Keratinocyte (primary cell): ENCODE data around the gene HOTAIR. TPM values are rescaled to one million over a fixed set of nuclear protein-coding genes. Genes with fewer than 3 reads are reported as not detected.

Source experiments
- DNase-seq: peaks from one replicate; pipeline ENCODE4 v3.0.0-alpha.2; 2011; ENCODE audit warnings: low read depth, missing footprints, low spot score
- FAIRE-seq: peaks from 2 replicates; lab custom pipeline; 2011; peaks lifted over from hg19 to GRCh38; lab: Jason Lieb, UNC
- H2AFZ ChIP-seq: 2 replicates; pipeline ENCODE4 v1.6.0; 2012; ENCODE audit warnings: low read length, control low read depth, inconsistent platforms; ENCODE audit not compliant: control insufficient read depth
- H3K27ac ChIP-seq: 2 replicates; pipeline ENCODE4 v1.5.1; 2011; ENCODE audit warnings: low read length; ENCODE audit not compliant: control insufficient read depth, insufficient read depth
- H3K27me3 ChIP-seq: 3 replicates; pipeline ENCODE4 v1.6.0; 2011; ENCODE audit warnings: low read length; ENCODE audit not compliant: control insufficient read depth, insufficient read depth; ENCODE audit errors: extremely low read depth
- H3K36me3 ChIP-seq, 2 experiments: 2 replicates in 1 of 2; 3 replicates in 1 of 2; pipeline ENCODE4 v1.5.1; 2011; ENCODE audit warnings: low read length in 2 of 2, mild to moderate bottlenecking in 1 of 2; ENCODE audit not compliant: control insufficient read depth in 2 of 2, insufficient read depth in 2 of 2; ENCODE audit errors: extremely low read depth in 1 of 2
- H3K4me1 ChIP-seq: 3 replicates; pipeline ENCODE4 v1.5.1; 2011; ENCODE audit warnings: low read length; ENCODE audit not compliant: control insufficient read depth, insufficient read depth; ENCODE audit errors: extremely low read depth
- H3K4me2 ChIP-seq: 3 replicates; pipeline ENCODE4 v1.6.0; 2011; ENCODE audit warnings: low read depth, low read length; ENCODE audit not compliant: control insufficient read depth, insufficient read depth; ENCODE audit errors: extremely low read depth
- H3K4me3 ChIP-seq, 3 experiments: fragments of 200-600 bp in 1 of 3; sonication (generic) in 1 of 3; 2 replicates in 2 of 3; 3 replicates in 1 of 3; pipeline ENCODE4 v1.5.1; 2011 to 2016; ENCODE audit warnings: low read length in 3 of 3, mild to moderate bottlenecking in 3 of 3, control low read depth in 2 of 3, inconsistent platforms in 1 of 3, low read depth in 1 of 3, mixed read lengths in 1 of 3, mixed run types in 1 of 3, moderate library complexity in 1 of 3; ENCODE audit not compliant: control insufficient read depth in 2 of 3, insufficient read depth in 2 of 3; ENCODE audit errors: extremely low read depth in 1 of 3
- H3K79me2 ChIP-seq: 2 replicates; pipeline ENCODE4 v1.6.0; 2012; ENCODE audit warnings: low read length; ENCODE audit not compliant: control insufficient read depth, insufficient read depth
- H3K9ac ChIP-seq: 3 replicates; pipeline ENCODE4 v1.6.0; 2011; ENCODE audit warnings: low read length; ENCODE audit not compliant: control insufficient read depth, insufficient read depth; ENCODE audit errors: extremely low read depth
- H3K9me1 ChIP-seq: 3 replicates; pipeline ENCODE4 v1.6.0; 2011; ENCODE audit warnings: low read length; ENCODE audit not compliant: control insufficient read depth, insufficient read depth; ENCODE audit errors: extremely low read depth
- H3K9me3 ChIP-seq: 2 replicates; pipeline ENCODE4 v1.5.1; 2012; ENCODE audit warnings: low read depth, low read length; ENCODE audit not compliant: control insufficient read depth
- H4K20me1 ChIP-seq: 3 replicates; pipeline ENCODE4 v1.6.0; 2011; ENCODE audit warnings: low read length; ENCODE audit not compliant: control insufficient read depth, insufficient read depth; ENCODE audit errors: extremely low read depth
- EZH2 ChIP-seq: IDR thresholded peaks from one replicate; pipeline ENCODE4 v1.6.1; 2012; ENCODE audit warnings: inconsistent platforms, mild to moderate bottlenecking, low read length, moderate library complexity
- dilution Hi-C: fragments of 300-500 bp; cut with MboI; formaldehyde crosslinking; loops from one replicate; pipeline ENCODE4 v1.7.0; 2020; ENCODE audit warnings: low sequenced_read_pairs; ENCODE audit not compliant: extremely low pct_ligation_motif_present
- polyA plus RNA-seq, 5 experiments: library from polyadenylated mRNA; depleted of rRNA in 3 of 5; stranded (reverse) in 3 of 5; stranded (forward) in 1 of 5; unstranded in 1 of 5; fragments of >200 nt; gene quantifications; 1 replicate in 1 of 5; 2 replicates in 3 of 5; 3 replicates in 1 of 5; pipeline versions ENCODE4 v1.2.1 to v1.2.3, GENCODE V29; 2011 to 2012; ENCODE audit warnings: missing spikeins in 2 of 5, low read depth in 1 of 5, low replicate concordance in 1 of 5
- TF ChIP-seq, protein P1 (sequence below), 3 experiments: IDR thresholded peaks in 1 of 3; conservative IDR thresholded peaks in 1 of 3; optimal IDR thresholded peaks in 1 of 3; 2 replicates in 2 of 3; 3 replicates in 1 of 3; pipeline versions ENCODE3 to v1.5.1; 2011; ENCODE audit warnings: low read length in 3 of 3, mild to moderate bottlenecking in 3 of 3, moderate library complexity in 2 of 3, control low read depth in 1 of 3, inconsistent platforms in 1 of 3; ENCODE audit not compliant: insufficient read depth in 2 of 3; ENCODE audit errors: extremely low read depth in 1 of 3

HOTAIR gene
- polyA plus RNA-seq, 1 donor (not counting 4 experiments of a cell fraction or from before 2014, with no cell fraction given), result 4.0 TPM

DNA sequence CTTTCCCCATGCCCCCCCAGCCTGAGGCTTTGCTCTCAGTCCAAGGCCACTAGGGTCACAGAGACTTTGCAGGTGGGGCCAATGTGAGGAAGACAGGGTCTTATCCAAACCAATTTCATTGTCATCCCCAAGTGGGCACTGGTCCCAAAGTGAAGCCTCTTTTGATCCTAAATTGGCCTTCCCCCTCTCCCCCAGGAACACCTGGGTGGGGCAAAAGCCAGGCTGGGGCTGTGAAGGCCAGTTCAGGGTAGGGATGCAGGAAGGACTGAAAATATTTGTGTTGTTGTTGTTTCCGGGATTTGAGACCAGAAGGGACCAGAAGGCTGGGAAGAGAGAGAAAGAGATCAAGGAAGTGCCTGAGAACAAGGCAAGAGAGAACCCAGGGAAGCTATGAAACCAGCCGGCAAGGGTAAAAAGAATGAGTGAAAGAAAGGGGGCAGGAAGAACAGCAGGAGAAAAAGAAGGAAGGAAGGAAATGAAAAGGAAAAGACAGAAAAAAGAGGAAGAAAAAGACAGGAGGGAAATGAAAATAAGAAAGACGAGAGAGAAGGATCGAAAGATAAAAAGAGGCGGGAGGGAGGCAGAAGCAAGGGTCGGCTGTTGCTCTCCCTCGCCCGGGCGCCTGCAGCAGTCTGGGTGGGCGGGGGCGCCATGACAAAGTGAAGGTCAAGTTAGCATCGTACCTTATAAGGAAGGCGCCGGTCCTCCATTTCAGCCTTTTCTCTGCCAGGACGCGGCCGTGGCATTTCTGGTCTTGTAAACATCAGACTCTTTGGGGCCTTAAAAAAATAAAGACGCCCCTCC lies 9.3 kb downstream of the HOTAIR start:
- Histone ChIP-seq H3K27ac (no peak overlapping the region), H3K4me3 (no peak overlapping the region), H3K9me3 (no peaks in the 10 kb centered on the region), H3K9ac (no peak overlapping the region), H3K4me2 (no peak overlapping the region), H3K4me1 (peaks cover 3% of the 10 kb centered on the region), H2AFZ (no peak overlapping the region), H4K20me1 (no peaks in the 10 kb centered on the region), H3K27me3 (peaks cover 12% of the 10 kb centered on the region), H3K36me3 (peaks cover 0 to 2% of the 10 kb centered on the region in 2 experiments), H3K9me1 (no peaks in the 10 kb centered on the region), H3K79me2 (no peaks in the 10 kb centered on the region)
- dilution Hi-C loops, result no loop called here
- DNase-seq, result no peak
- FAIRE-seq, result no peak
- TF ChIP-seq, protein P1, sequence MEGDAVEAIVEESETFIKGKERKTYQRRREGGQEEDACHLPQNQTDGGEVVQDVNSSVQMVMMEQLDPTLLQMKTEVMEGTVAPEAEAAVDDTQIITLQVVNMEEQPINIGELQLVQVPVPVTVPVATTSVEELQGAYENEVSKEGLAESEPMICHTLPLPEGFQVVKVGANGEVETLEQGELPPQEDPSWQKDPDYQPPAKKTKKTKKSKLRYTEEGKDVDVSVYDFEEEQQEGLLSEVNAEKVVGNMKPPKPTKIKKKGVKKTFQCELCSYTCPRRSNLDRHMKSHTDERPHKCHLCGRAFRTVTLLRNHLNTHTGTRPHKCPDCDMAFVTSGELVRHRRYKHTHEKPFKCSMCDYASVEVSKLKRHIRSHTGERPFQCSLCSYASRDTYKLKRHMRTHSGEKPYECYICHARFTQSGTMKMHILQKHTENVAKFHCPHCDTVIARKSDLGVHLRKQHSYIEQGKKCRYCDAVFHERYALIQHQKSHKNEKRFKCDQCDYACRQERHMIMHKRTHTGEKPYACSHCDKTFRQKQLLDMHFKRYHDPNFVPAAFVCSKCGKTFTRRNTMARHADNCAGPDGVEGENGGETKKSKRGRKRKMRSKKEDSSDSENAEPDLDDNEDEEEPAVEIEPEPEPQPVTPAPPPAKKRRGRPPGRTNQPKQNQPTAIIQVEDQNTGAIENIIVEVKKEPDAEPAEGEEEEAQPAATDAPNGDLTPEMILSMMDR (optimal IDR thresholded peaks at IDR 0.05 in 1 of 3, IDR thresholded peaks at IDR 0.05 in 1 of 3, conservative IDR thresholded peaks at IDR 0.05 in 1 of 3; ENCODE audit: extremely low read depth in 1 of 3, insufficient read depth in 2 of 3, low read length in 3 of 3), result no peak
- TF ChIP-seq EZH2, result no peak

DNA sequence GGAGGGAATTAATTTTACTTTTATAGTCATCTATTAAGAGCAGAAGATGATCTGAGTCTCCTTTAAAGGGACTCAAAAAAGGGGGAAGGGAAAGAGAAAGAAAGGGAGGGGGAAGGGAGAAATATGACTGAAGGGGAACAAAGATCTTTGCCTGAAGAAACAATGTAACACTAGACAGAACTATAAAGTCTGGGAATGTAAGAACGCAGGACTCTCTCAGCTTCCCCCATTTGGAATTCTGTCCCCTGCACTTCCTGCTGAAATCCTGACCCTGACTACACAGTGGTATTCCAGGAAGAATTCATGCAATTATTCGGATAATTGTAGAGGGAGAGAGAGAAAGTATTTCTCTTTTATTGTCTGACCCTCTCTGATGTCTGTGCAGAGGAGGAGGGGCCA lies 10.4 kb downstream of the HOTAIR start:
- H3K4me2 ChIP-seq, result no peak overlapping the region
- H3K27me3 ChIP-seq, result peaks cover 17% of the 10 kb centered on the region
- TF ChIP-seq EZH2, result no peak
- TF ChIP-seq, protein P1 (optimal IDR thresholded peaks at IDR 0.05 in 1 of 3, IDR thresholded peaks at IDR 0.05 in 1 of 3, conservative IDR thresholded peaks at IDR 0.05 in 1 of 3; ENCODE audit: extremely low read depth in 1 of 3, insufficient read depth in 2 of 3, low read length in 3 of 3), result no peak
- no peaks in the 10 kb centered on the region for H3K79me2 ChIP-seq
- DNase-seq, result no peak
- no peak for FAIRE-seq
- H3K4me3 ChIP-seq, result no peak overlapping the region
- no peaks in the 10 kb centered on the region for H3K9me1 ChIP-seq
- peaks cover 0 to 2% of the 10 kb centered on the region in 2 experiments for H3K36me3 ChIP-seq
- H3K9me3 ChIP-seq, result no peaks in the 10 kb centered on the region
- H3K9ac ChIP-seq, result no peak overlapping the region
- peaks cover 3% of the 10 kb centered on the region for H3K4me1 ChIP-seq
- no peak overlapping the region for H3K27ac ChIP-seq
- no peaks in the 10 kb centered on the region for H4K20me1 ChIP-seq
- dilution Hi-C loops, result no loop called here
- H2AFZ ChIP-seq, result no peak overlapping the region
